Middle frontal gyrus (tissue), 1 donor: ENCODE data around the gene SOX18.

Source experiments
- DNase-seq: peaks from one replicate; pipeline ENCODE4 v3.0.0-alpha.2; 2015; ENCODE audit warnings: low spot score; ENCODE audit errors: extremely low spot score

Gene SOX18

DNA sequence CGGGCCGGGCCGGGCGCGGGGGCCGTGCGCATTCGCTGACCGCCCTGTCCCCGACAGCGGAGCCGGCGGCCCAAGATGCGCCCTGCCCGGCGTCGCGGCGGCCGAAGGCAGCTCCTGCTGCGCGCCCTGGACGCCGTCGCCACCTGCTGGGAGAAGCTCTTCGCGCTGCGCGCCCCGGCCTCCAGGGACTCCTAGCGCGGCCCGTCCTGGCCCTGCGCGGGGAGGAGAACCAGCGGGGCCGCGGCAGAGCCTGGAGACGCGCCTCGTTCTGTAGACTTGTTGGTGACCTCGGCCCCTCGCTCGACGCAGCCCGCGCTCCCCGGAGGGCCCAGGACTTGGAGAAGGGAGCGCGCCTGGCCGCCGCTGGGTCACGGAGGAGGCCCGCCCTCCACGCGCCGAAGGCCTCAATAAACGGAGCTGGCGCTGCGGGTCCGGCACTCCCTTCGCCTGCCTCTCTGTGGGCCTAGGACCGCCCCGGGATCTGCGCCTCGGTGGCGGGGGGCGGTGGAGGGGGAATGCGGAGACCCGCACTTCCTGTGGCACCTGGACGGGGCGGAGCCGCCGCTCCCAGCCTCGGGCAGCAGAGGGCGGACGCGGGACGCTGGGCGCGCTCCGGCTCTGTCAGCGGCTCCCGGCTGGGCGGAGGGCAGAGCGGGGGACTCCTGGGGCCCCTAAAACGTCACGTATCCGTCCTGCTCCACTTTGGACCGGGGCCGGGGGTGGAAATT is 10.7 kb downstream of the SOX18 start:
- DNase-seq, result no peak

DNA sequence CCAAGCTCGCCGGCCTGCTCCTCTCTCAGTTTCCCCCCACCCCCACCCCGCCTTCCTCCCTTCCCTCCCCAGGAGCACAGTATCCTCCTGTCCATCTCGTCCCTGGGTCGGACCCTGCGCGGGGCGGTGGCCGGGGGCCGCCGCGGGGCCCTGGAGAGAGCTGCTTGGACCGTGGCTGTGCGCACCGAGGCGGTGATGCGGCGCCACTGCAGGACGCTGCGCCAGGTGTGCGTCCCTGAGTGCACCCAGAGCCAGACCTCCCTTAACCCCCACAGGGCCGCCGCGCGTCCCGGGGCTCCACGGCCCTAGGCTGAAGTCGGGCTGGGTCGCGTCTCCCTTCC is 11.2 kb downstream of the SOX18 start:
- DNase-seq, result no peak

DNA sequence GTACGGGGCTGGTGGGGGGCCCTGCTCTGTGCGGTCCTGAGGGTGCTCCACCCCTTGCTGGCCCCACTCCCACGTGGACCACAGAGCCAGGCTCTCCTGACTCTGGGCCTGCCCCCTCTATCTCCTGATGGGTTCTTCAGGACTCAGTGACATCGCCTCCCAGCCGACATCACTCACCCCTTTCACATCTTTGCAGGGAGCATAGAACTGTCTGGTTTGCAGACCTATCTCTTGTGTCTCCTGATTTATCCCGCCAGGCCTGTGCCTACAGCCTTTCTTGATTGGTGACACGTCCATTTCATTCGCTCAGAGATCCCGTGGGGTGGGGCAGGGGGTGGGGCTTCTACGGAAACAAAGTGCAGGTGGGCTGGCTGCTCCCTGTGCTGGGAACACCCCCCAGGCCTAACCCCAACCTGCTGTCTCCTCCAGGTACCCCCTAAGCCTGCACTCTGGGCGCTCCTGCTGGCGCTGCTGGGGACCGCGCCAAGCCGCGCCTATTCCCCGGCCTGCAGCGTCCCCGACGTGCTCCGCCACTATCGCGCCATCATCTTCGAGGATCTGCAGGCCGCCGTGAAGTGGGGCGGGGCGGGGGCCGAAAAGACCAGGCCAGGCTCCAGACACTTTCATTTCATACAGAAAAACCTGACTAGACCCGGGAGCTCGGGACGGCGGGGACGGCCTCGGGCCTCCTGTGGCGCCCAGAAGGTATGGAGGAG is 11.8 kb downstream of the SOX18 start:
- DNase-seq, result no peak

DNA sequence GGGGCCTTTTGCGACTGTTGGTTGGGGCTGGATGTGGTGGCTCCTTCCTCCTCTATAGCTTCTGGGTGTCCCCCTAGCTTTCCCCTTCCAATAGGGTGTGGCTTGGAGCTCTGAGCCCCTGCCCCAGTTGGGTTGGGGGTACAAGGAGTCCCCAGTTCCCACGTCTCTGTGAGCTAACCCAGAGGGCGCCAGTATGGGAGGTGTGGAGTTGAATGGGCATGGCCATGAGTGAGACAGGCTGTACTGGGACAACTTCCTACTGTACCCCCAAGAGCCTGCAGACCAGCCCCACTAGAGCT is 12.3 kb downstream of the SOX18 start:
- no peak for DNase-seq

DNA sequence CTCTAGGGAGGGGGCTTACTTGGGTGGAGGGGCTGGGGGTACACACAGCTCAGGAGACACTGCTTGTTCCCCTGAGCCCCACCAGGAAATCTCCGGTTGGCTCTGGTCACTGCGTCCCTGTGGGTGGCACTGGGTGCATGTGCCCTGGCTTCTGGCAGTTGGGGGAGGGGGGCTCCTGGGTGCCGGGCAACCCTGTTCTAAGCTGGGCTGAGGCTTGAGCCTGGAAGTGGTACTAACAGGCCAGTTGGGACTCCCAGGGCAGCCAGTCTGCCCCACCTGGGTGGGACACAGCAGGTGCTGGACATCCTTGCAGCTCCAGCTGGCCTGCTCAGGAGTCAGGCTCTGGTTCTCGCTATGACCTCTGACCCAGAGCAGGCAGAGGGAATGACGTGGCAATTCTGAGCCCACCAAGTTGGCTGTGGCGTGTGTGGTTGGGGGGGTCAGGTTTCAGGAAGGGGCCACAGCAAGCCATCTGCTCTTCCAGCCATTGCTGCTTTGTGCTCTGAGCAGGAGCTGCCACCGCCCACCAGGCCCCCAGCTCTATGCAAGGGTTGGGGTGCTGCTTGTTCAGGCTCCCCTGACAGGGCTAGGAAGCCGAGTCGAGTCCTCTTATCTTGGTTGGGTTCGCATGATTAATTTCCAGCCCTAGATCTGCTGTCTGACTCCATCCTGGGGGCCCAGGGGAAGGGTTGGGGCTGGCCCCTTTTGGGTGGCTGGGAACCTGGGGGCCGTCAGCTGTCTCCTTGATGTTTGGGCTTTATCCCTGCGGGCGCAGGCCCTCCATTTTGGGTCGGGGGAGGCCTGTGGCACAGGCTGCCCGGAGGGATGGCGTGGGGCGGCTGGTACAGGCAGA is 12.9 kb downstream of the SOX18 start:
- no peak for DNase-seq

DNA sequence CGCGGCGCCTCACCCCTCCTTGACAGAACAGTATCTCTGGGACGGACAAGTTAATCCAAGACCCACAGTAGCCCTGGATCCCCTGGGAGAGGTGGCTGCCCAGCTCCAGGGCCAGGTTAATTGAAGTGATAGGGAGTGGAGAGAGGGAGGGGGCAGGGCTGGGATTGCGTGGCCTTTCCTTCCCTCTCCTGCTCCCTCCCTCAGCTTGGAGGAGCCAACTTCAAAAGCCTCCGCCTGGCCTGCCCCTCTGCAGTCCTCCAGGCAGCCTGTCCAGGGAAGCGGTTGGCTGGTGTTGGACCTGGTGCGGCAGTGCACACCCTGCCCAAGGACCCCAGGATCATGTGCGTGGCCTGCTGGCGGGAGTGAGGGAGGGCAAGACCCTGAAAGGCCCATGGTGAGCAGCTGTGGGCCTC is 13.5 kb downstream of the SOX18 start, which contains the start of gene C20orf204:
C20orf204 (plus strand) TSS at position 250 of the 413 bp plus-strand sequence; CDS start at position 392, 142 bp downstream.
- no peak for DNase-seq

DNA sequence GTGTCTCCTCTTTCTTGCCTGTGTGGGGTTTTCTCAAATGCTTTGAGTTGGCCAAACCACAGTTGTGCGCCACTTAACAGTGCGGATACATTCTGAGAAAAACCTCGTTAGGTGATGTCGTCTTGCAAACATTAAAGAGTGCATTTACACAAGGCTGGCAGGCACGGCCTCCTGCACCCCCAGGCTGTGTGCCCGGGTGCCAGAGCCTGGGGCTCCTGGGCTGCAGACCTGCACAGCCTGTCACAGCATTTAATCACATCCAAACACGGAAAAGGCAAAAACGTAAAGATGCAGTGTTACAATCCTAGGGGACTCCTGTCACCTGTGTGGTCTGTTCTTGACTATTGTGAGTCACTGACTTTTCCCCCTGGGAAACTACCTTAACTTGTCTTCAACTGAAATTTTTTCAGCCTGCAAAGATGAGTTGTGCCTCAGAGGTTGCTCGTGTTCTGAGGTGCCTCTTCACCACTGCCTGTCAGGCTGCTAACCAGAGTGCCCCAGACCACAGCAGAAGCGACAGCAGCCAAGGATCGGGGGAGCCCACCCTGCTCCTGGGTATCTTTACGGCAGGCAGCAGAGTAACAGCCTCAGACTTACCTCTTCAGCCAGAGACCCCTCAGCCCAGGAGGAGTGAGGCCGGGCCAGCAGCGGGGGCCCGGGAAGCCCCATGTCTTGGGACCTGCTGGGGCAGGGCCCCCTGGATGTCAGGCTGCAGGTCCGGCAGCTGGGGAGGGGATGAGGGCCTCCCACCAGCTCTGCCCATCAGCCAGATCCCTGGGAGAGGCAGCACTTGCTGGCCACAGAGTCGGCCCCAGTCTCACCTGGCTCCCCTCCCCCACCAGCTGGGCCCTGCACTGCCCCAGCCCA is 14.1 kb downstream of the SOX18 start:
- no peak for DNase-seq

DNA sequence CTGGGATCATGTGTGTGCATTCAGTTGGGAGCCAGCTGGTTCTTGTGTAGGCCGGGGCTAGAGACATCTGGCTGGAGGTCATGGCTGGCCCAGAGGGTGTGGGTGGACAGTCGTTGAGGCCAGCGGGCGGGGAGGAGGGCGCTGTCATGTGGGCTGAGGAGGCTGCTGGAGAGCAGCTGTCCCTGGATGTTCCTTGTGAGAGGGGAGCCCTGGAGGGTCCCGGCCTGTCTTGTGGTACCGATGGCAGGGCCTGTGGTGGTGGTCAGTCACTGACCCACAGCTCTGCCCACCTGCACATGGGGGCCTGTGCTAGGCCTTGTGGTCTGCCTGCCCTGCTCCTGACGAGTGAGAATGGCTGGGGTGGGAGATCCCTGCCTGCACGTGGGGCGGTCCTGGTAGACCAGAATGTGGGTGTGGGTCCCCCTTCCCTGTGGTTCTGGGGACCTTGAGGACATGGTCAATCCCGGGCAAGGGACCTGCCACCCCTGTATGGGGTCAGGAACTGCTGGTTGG is 15.4 kb downstream of the SOX18 start:
- no peak for DNase-seq

DNA sequence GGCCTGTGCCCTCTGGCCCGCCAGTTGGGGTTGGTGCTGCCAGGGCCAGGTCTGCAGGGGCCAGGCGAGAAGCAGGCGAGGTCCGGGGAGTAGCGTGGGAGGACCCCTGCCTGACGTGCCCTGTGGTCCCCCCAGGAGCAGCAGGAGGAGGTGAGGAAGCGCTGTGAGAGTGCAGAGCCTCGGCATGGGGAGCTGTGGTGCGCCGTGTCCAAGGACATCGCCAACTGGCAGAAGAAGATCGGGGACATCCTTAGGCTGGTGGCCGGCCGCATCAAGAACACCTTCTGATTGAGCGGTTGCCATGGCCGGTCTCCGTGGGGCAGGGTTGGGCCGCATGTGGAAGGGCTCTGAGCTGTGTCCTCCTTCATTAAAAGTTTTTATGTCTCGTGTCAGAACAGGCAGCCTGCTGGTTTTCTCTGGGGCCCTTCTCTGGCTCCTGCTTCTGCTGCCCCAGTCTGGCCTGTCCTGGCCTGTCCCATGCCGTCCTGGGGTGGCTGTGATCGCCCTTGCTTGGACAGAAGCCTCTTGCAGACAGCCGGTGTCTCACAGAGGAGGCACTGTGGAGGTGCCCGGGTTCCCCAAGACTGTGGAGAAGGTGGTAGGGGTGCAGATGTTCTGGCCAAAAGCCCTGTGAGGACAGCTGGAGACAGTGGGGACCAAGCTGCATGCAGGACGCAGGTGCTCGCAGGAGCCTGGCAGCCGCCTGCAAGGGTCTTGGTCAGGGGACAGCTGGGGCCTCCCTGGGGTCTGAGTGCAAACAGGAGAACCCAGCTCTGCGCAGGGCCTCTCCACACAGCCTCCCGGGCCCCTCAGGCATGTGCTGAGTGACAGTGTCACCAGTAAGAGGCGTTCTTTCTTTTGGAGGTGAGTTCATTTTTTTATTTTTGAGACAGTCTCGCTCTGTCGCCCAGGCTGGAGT is 16.5 kb downstream of the SOX18 start:
- no peak for DNase-seq

DNA sequence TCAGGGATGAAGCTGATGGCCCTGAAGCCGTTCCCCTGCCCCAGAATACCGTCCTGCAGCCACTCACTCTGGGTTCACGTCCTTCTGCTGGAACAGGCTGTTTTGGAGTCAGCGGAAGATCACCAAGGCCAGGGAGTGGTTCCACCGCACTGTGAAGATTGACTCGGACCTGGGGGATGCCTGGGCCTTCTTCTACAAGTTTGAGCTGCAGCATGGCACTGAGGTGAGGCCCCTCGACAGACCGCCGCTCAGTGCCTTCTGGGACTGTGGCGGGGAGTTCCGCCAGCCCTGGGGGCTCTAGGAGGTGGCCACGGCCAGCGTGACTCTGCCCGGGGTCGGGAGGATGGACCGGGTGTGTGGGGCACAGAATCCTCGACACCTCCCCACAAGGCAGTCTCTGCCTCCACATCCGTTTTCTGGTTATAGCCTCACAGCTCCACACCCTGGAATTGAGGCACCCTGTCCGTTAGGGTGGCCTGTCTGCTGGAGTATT is 17.6 kb downstream of the SOX18 start:
- DNase-seq, result no peak

DNA sequence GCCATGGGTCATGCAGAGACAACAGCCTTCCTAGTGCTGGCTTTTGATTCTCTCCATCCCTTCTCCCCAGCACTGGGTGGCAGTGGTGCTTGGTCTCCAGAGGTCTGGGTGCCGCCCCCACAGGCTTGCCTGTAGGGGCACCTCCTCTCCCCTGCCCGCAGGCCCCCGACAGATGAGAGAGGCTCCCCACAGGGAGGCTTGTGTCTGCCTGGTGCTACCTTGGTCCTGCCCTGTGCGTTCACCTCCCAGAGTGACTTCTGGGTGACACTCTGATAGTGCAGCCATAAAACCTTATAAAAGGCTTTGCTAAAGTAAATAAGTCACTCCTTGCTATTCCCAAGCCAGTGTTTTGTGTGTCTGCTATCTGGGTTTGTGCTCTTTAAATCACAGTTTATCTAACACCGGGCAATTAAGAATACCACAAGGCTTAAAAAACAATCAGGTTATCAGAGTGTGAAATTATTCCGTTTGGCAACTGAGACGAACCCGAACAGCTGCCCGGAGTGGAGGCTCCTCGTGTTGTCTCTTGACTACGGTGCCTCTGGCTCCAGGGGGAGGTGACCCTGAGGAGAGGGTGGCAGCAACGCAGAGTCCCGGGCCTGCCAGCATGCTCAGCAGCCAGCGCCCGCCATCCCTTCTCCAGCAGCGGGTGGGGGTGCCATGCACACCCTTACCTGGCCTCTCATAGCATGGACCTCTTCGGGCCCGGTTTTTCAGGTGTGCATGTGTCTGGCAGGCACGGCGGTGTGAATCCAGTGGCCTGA is 18.9 kb downstream of the SOX18 start:
- DNase-seq, result no peak

DNA sequence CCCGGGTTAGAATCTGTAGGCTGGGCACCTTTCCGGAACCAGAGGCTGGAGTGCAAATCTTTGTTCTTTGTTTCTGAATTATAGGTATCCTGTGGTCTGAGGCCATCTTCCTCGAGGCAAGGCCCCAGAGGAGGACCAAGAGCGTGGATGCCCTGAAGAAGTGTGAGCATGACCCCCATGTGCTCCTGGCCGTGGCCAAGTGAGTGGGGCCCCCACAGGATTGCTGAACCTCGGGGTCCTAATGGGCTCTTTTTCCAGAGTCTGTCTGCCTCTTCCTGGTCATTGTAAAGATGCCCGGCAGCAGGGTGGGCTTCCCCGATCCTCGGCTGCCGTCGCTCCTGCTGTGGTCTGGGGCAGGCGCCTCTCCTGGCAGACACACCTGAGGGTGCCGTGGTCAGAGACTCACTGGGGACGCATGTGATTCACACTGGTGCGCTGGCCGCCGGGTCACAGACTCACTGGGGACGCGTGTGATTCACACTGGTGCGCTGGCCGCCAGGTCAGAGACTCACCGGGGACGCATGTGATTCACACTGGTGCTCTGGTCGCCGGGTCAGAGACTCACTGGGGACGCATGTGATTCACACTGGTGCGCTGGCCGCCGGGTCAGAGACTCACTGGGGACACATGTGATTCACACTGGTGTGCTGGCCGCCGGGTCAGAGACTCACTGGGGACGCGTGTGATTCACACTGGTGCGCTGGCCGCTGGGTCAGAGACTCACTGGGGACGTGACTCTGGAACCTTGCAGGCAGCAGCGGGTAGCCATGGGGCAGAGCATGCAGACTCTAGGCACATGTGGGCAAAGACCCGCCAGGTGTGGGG is 19.9 kb downstream of the SOX18 start:
- DNase-seq, result no peak

DNA sequence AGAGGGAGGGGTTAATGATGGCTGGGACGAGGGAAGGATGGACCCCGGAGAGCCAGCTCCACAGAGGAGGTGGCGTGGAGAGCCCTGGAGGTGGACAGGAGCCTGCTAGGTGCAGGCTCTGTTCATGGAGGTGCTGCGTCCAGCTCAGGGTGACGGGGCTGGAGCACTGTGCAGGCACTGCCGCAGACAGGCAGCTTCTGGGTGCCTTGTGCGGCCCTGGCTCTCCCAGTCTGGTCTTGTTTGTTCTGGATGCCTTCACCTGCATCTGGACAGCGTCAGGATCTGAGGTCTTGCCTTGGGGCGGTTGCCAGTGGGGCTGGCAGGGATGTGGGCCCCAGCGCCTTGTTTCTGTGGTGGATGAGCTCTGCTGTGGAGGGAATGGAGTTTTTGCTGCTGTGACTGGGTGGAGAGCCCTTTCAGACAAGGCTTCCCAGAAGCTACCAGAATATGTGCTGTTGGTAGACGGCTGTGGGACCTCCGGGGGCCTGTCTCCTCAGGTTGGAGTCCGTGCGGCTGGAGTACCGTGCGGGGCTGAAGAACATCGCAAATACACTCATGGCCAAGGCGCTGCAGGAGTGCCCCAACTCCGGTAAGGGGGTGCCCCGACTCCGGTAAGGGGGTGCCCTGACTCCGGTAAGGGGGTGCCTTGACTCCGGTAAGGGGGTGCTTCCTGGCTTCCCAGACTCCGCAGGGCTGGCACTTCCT is 21.3 kb downstream of the SOX18 start:
- DNase-seq, result no peak

DNA sequence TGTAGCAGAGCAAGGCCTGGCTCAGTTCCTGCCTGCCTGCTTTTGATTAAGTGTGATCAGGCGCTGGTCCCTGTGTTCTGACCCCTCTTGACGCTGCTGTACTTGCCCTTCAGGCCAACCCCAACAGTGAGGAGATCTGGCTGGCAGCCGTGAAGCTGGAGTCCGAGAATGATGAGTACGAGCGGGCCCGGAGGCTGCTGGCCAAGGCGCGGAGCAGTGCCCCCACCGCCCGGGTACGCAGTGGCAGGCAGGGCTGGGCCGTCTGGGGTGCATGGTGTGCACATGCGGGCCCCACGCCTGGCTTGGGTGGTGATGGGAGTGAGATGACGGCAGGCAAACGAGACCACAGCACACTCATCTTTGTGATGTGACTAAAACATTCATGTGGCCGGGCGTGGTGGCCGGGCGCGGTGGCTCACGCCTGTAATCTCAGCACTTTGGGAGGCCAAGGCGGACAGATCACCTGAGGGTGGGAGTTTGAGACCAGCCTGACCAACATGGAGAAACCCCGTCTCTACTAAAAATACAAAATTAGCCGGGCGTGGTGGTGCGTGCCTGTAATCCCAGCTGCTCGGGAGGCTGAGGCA is 23.5 kb downstream of the SOX18 start:
- DNase-seq, result no peak

DNA sequence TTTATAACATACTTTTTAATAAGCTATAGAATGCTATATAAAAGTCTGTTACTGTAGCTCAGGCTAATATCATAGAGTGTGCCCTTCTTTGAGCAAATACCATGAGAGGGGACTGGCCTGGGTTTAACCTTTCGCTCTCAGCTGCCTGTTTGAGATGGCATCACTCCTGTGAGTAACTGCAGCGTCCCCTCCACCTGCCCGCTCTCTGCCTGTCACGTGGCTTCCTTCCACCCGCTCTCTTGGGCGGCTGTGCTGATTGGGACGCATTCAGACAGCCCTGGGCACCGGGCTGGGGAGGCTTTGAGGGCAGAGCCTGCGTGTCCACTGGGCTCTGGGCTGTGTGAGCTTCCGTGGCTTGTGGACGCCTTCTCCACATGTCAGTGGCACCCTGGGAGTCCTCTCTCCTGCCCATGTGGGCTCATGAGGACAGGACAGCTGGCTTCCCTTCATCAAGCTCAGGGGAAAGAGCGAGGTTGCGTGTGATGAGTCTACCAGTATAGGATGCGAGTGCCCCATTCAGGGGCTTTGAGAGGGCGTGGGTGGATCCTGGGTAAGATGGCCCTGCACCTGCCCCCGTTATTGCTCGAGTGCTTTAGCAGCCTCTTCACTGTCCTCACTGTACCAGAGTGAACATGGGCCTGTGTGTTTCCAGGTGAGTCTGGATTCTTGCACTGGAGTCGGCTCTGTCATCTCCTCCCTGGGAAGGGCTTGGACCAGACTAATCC is 24.2 kb downstream of the SOX18 start:
- no peak for DNase-seq

DNA sequence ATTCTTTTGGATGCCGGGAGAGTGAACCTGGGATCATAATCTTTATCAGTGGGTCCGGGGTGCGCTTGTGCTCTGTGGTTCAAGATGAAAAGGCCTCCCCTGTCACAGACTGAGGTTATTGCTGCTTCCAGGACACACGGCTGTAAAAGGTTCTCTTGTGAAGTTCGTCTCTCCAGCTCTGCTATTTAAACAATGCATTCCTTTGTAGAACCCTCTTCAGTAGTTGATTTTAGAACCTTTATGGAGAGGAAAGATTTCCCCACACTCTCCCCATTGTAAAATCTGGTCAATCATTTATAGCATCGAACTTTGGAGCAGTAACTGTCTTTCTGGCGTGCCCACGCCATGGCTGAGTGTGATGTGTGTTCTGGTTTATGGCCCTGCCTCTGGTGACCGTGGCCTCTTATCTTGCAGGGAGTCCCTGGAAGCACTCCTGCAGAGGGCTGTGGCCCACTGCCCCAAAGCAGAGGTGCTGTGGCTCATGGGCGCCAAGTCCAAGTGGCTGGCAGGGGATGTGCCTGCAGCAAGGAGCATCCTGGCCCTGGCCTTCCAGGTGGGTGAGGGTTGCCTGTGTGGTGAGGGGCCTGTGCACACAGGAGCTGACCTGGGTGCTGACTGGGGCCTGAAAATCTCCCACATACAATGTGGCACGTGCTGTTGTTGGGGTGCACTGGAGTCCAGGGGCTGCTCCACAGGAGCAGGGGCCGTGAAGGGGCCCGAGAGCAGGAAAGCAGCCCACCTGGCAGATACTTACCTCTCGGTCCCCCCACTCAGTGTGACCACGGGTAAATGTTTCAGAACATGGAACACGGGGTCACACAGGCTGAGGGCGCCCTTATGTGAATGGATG is 25.1 kb downstream of the SOX18 start:
- no peak for DNase-seq
